HL-60 (cell line): ENCODE results near the gene HNRNPH1.

Source experiments
- DNase-seq, 2 experiments: peaks; one replicate each; pipeline ENCODE4 v3.0.0-alpha.2; 2010 to 2020; ENCODE audit warnings: low read depth in 1 of 2, low spot score in 1 of 2
- H3K27ac ChIP-seq: fragments of 250-450 bp; sonication (Bioruptor Pico); replicated peaks from 2 replicates; pipeline ENCODE4 v1.5.1; 2020; ENCODE audit warnings: mild to moderate bottlenecking, moderate library complexity
- H3K27me3 ChIP-seq: fragments of 250-450 bp; sonication (Bioruptor Pico); 2 replicates; pipeline ENCODE4 v1.5.1; 2021; ENCODE audit warnings: mild to moderate bottlenecking, moderate library complexity; ENCODE audit not compliant: insufficient read depth, poor library complexity, severe bottlenecking
- H3K4me3 ChIP-seq: replicated peaks from 2 replicates; pipeline ENCODE4 v1.5.1; 2011; ENCODE audit warnings: mild to moderate bottlenecking, control low read depth, low read length; ENCODE audit not compliant: insufficient read depth
- CTCF ChIP-seq: IDR thresholded peaks from one replicate; pipeline ENCODE4 v1.5.1; 2011; ENCODE audit warnings: low read length, control low read depth, inconsistent platforms; ENCODE audit not compliant: insufficient read depth
- GABPA ChIP-seq: IDR thresholded peaks from 2 replicates; pipeline ENCODE4 v1.6.1; 2012; ENCODE audit warnings: low read depth
- POLR2AphosphoS5 ChIP-seq: IDR thresholded peaks from 2 replicates; pipeline ENCODE4 v1.6.1; 2012; ENCODE audit warnings: low read depth
- REST ChIP-seq: IDR thresholded peaks from 2 replicates; pipeline ENCODE4 v1.6.1; 2012; ENCODE audit warnings: low read depth; ENCODE audit not compliant: insufficient replicate concordance
- SPI1 ChIP-seq: IDR thresholded peaks from 2 replicates; pipeline ENCODE4 v1.6.1; 2012; ENCODE audit warnings: low read depth, mild to moderate bottlenecking, borderline replicate concordance

The HNRNPH1 gene

GRCh38 chr5:179603308-179603707 lies 20.2 kb downstream of the HNRNPH1 start:
- Histone ChIP-seq H3K27ac (no peak overlapping the region), H3K27me3 (no peaks in the 10 kb centered on the region), H3K4me3 (no peak overlapping the region)
- DNase-seq: no peak
- TF ChIP-seq POLR2AphosphoS5 (no peak), GABPA (no peak), CTCF (no peak), SPI1 (no peak), REST (no peak)

- Histone ChIP-seq H3K27me3 (no peaks in the 10 kb centered on the region), H3K27ac (no peak overlapping the region), H3K4me3 (no peak overlapping the region)
- no peak for DNase-seq
- TF ChIP-seq SPI1: no peak
- no peak for TF ChIP-seq GABPA
- TF ChIP-seq POLR2AphosphoS5: no peak
- TF ChIP-seq CTCF: no peak
- no peak for TF ChIP-seq REST
Measured at GRCh38 chr5:179601871-179602625, 21.4 kb downstream of the HNRNPH1 start.

- Histone ChIP-seq H3K4me3 (no peak overlapping the region), H3K27me3 (no peaks in the 10 kb centered on the region), H3K27ac (no peak overlapping the region)
- DNase-seq: peak; percentile 31 to 79
- TF ChIP-seq SPI1 (peak; percentile 79), CTCF (no peak), GABPA (no peak), REST (no peak), POLR2AphosphoS5 (no peak)
Measured at GRCh38 chr5:179599973-179600372, 23.5 kb downstream of the HNRNPH1 start.
